ENCODE data around the gene AK2.

- TF ChIP-seq POLR2AphosphoS5 (IDR thresholded peaks at IDR 0.05; ENCODE audit: insufficient read depth, low read depth, low read length) (no peak), FOS (IDR thresholded peaks at IDR 0.05; ENCODE audit: borderline replicate concordance, insufficient read depth, low read length) (no peak), POLR2A (IDR thresholded peaks at IDR 0.05; ENCODE audit: low read depth, low read length) (no peak), EZH2 (IDR thresholded peaks at IDR 0.05; ENCODE audit: borderline replicate concordance, low read depth, low read length, severe bottlenecking) (no peak)
- TF ChIP-seq, protein P1, sequence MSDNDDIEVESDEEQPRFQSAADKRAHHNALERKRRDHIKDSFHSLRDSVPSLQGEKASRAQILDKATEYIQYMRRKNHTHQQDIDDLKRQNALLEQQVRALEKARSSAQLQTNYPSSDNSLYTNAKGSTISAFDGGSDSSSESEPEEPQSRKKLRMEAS (IDR thresholded peaks at IDR 0.05; ENCODE audit: insufficient read depth, insufficient read length), result no peak
- TF ChIP-seq, protein P2, sequence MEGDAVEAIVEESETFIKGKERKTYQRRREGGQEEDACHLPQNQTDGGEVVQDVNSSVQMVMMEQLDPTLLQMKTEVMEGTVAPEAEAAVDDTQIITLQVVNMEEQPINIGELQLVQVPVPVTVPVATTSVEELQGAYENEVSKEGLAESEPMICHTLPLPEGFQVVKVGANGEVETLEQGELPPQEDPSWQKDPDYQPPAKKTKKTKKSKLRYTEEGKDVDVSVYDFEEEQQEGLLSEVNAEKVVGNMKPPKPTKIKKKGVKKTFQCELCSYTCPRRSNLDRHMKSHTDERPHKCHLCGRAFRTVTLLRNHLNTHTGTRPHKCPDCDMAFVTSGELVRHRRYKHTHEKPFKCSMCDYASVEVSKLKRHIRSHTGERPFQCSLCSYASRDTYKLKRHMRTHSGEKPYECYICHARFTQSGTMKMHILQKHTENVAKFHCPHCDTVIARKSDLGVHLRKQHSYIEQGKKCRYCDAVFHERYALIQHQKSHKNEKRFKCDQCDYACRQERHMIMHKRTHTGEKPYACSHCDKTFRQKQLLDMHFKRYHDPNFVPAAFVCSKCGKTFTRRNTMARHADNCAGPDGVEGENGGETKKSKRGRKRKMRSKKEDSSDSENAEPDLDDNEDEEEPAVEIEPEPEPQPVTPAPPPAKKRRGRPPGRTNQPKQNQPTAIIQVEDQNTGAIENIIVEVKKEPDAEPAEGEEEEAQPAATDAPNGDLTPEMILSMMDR (IDR thresholded peaks at IDR 0.05; ENCODE audit: extremely low read depth in 1 of 2, insufficient read depth in 1 of 2, low read depth in 1 of 2, low read length in 2 of 2), result no peak
Measured at GRCh38 chr1:33085332-33085731, 48.6 kb upstream of the AK2 start.
